Lung microvascular endothelial cell (primary cell): ENCODE measurements around the gene TFPI. TPM values are rescaled to one million over a fixed set of nuclear protein-coding genes. Genes with fewer than 3 reads are reported as not detected.
"Not testable (repeated sequence)": the region's sequence is repeated elsewhere in the genome, so short reads cannot be mapped to it uniquely, and the experiment has no call there.

Experiments
- DNase-seq, 2 donors: peaks; one replicate each; pipeline versions ENCODE4 v3.0.0 to v3.0.0-alpha.2; 2010; ENCODE audit warnings: low read depth in 2 of 2
- total RNA-seq: library from RNA; depleted of rRNA; stranded (reverse); fragments of >200 nt; gene quantifications from 2 replicates; pipeline ENCODE4 v1.2.1, GENCODE V29; 2014

TFPI gene
- total RNA-seq, 1 donor from 2014 or later = 1,922 TPM

DNA sequence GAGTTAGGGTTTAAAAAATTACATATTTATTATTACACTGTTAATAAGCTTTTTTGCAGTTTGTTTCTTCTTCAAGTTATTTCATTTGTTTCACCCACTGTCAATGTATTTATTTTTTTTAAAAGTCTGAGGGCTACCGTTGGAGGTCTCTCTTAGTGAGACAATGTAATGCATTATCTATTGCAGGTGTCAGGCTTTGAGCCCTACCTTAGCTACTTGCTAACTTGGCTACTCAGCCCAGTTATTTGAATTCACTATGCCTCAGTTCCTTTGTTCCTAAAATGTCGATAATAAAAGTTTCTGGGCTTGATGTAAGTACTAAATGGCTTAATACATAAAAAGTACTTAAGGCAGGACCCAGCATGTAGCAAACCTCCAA is 458 bp upstream of the TFPI start:
- DNase-seq = no peak

DNA sequence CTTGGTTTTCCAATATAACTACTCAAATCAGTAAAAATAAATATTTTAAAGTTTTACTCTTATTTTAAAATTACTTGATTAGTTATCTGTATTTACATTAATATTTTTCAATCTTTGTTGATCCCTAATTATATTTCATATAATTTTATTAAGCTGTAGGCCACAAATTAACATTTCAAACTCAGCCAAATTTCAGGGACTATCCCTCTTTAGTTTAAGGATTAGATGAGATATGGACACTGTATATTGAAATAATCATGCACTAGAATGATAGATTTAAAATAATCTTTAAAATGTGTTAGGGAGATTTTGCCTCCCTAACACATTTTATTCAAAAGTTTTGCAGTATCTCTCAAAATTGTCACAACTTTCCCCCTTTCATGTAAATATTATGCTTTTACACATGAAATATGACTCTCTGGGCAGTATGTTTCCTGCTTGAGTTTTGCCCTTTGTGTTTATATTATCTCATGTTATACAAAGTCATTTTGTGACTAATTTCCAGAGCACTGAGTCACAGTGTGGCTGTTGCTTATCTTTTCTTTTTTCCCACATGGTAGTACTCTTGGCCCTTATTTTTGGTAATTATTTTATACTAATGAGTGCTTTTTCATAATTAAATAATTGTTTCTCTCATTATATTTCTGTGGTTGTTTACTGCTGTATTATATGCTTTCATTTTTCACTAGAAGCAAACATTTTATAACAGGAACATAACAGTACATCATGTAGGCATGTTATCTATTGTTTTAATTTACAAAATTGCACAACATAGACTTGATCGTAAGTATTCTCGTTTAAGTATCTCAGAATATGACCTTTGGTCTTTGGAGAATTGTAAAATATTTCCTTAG is 1.2 kb downstream of the TFPI start:
- DNase-seq = peak; percentile 84 to 91

DNA sequence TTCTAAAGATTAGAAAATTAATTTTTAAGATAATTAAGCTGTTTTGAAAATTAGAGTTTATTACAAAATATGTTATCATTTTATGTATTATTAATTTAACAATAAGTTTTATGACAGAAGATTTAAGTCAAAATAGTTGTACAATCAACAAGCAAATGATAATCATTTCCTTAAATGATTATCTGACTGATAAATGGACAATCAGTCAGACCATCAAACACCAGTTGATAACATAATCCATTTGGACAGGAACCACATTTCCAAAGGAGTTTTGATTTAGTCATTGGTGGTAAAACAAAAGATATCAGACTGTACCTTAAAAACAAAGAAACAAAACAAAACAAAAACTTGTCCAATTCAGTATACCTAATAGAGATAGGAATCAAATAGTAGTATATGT is 1.9 kb downstream of the TFPI start:
- peak; percentile 43 to 45 for DNase-seq

DNA sequence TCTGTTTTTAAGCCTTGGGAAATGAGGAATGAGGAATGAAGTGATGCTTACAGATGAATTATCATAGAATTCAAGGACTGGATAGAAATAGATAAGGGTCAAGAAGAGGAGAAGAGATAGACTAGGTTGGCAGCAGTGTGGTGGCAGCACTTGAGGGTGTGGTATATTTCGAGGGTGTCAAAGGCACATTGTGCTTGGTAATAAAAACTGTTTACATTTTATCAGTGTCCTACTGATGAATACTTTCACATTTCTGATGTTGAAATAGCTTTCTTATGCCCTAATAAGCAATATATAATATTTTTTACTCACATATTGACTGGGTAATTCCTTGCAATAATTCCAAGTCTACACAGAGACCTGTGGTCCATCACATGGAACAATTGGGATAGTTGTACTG is 3.4 kb downstream of the TFPI start:
- no peak for DNase-seq

DNA sequence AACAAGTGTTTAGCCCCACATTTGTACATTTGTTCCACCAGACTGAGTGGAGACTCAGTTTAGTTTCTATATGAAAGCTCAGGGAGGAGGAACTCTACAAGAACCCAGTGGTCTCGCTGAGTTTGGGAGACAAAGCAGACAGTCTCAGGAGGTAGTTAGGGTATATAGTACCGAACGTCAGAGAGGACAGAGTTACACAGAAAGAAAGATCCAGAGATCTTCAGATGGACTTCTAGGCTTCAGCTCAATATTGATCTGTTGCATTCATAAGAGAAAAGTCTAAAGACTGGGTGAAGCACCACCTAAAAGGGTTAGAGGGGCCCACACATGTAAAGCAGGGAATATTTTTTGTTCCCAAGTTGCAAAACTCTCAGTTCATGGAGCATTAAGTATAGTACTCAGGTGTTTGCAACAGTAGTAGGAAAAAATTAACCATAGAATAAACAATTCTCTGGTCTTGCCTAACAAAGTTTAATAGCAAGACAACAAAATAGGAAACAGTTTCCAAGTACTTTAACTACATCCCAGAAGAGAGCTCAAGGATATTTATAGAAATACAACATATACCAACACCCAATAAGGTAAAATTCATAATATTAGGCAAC is 4.2 kb downstream of the TFPI start:
- peak in 1 of 2 donors; percentile 38 for DNase-seq

DNA sequence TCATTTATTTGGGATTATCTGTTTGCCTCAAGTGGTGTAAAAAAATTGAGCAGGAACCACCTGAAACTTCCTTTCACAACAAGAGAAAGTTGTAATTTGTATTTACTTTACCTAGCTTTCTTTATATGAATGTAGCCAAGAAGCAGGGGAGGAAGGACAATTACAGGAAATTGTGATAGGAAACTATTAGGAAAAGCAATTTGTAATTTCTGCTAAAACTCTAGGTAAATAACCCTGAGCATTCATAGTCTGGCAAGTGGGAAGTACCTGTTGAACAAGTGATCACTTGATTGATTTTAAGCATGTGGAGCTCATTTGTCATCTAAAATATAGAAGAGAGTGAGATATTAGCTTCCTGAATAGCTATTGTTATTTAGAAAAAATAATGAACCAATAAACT is 5.0 kb downstream of the TFPI start:
- peak; percentile 63 to 70 for DNase-seq

DNA sequence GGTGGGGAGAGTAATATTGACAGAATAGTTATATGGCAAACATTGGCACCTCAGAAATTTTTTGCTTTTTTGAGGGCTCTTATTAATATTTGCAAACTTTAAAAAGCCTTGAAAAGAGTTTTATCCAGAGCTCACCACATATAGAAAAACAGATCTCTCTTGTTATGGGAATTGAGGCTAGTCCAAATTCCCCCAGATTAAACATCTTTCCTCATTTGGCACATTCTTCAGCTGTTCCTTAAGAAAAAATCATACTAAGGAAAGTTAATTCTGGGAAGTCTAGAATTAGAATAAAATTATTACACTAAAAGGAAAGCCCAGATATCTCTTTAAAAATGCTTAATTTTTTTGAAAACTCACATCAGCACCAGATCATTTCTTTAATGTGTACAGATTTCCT is 5.6 kb downstream of the TFPI start:
- DNase-seq = no peak

DNA sequence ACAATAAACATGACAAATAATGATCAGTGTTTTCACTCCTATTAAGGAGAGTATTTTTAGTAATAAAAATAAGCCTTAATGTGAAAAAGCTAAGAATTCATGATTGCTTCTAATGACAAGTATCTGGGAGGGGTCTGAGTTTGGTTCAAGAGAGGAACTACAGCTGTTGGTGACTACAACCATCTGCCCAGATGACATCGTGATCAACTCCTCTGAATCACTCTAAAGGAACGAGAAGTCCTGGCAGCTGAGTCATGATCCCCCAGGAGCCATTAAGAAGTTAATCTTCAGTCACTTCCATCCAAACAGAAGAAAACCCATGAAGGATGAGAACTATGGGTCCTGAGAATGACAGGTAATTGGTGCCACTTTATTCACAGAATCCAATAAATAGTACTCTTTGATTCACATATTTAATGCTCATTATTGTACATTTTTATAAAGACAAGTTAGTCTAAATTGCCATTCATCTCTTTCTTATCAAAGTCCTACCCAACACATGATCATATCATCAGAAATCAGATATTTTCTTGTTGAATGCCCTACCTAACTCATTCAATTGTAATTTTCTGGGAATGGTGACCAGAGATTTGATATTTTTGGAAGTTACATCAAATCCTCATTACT is 6.8 kb downstream of the TFPI start:
- peak in 1 of 2 donors; percentile 94 for DNase-seq

DNA sequence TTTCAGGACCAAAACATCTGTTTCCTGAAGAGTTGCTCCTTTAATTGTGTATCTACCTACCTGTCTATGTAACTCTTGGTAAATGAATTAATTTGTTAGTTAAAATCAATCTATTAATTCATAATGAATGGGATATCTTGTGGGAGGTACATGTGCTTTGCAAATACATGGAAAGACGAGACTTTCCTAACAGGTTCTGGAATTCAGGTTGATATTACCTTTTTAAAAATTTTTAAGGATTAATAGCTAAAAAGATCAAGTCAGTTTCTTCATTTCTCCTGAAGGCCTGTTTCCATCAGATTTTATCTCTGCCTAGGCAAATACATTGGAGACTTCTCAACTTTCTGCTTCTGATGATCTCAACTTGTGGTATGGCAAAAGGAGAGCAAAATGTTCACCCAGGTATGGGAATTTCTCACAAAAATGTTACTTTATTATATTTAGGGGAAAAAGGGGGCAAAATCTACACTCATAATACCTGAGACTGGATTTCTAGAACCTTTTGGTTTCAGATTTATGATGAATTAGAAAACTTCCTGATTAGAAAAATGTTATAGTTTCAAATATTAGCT is 7.4 kb downstream of the TFPI start:
- DNase-seq = no peak

DNA sequence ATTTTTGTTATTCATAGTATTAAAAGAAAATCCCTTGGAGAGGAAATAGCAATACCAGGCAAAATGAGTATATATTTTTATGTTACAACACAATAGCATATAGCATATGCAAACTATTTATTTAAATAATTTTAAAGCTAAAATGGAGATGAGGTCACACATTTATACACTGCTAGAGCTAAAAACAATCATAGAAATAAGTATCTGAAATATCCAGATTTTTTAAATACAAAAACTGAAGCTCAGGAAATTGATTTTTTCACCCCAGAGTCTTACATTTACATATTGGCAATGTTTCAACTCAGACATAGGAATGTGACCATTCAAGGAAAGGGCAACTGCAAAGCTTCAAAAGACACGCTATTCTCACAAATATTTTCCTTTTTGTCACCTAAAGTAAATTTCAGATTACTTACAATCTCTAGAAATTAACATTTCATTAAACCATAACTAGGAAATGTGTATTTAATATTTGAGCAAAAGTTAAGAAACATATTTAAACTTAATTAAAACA is 8.9 kb downstream of the TFPI start:
- DNase-seq = peak; percentile 69 to 71

DNA sequence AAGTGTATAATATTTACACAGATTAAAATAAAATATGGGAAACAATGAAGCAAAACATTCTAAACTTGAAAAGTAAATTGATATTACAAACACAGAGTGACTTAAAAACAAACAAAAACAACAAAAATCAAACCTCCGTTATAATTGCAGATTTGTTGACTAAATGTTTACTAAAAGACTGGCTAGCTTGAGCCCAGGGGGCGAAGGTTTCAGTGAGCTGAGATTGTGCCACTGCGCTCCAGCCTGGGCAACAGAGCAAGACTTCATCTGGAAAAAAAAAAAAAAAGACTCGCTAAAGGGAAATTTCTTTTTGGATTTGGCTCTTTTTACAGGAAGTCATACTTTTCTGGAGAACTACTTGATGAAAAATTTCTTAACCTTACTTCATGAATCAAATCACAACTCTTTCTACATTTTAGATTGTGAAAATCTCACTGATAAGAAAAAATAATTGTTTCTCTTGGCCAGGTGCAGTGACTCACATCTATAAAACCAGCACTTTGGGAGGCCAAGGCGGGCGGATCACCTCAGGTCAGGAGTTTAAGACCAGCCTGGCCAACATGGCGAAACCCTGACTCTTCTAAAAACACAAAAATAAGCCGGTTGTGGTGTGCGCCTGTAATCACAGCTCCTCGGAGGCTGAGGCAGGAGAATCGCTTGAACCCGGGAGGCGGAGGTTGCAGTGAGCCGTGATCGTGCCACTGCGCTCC is 9.7 kb downstream of the TFPI start:
- peak in 1 of 2 donors; percentile 41 for DNase-seq

DNA sequence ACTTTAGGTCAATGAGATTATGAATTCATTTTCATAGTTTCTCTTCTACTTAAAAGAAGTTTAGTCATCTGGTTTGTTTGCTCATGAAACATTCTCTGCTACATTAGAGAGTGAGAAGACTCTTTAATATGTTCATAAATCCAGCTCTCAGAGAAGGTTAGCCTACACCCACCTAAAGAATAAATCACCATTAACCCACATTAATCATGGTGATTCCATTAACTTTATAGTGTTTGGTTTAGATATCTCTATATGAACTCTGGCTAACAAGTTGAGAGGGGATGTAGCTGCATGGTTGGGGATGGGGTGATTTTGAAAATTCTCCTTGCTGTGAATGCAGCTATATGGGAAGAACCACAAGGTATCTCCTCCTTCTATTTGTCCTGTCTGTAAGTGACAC is 10.7 kb downstream of the TFPI start:
- no peak for DNase-seq

DNA sequence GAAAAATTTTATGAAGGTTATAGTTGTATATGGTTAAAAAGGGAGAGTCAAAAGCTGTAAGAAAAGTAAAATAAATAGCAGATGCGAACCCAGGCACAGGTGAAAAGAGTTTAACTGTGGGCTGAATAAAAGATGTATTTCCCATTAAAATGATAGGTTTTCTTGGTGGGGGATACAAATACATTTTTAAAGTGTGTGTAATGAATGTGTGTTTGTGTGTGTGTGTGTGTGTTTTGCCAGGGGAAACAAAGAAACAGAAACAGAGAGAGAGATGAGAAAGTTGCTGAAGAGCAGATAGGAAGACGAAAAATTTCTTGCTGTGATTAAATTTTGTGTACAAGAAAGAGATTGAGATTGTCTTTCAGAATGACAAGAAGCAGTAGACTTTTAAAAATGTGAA is 12.1 kb downstream of the TFPI start:
- DNase-seq = peak in 1 of 2 donors; percentile 31

DNA sequence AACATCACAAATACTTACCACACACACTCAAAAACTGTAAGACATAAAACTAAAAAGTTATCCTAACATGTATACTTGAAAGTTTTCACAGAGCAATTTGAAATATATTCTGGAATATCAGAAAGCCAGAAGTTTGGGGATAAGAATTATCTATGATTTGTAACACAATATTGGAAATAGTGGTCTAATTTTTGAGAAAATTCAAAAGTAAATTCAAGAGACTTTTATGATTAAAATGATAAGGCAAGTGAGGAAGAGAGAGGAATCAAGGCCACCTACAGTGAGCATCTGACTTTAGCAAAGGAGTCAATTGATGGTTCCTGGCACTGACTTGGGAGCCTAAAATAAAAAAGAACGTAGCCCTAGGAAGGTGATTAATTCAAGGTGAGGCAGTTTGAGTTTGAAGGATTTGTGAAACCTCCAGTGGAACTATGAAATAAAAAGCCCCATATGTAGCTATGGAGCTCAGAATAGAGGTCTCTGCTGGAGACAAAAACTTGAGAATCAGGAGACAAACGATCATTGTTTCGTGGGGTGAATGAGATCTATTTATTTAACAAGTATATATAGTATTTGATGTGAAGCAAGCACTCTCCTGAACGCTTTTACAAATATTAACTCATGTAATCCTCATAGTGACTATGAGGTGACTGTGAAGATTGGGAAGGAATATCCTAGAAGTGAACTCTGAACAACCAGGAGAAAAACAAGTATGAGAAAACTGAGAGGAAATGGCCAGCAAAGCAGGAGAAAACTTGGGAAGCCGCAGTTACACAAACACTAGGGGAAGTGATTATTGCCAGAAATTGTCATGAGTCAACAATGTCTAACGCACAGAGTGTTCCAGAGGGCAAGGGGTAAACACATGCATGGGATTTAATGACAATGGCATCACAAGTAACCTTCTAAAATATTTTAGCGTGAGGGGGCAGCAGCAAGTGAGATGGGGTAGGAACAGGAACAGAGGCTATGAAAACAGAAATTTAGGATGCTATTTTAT is 12.8 kb downstream of the TFPI start:
- DNase-seq = peak; percentile 91 to 97

DNA sequence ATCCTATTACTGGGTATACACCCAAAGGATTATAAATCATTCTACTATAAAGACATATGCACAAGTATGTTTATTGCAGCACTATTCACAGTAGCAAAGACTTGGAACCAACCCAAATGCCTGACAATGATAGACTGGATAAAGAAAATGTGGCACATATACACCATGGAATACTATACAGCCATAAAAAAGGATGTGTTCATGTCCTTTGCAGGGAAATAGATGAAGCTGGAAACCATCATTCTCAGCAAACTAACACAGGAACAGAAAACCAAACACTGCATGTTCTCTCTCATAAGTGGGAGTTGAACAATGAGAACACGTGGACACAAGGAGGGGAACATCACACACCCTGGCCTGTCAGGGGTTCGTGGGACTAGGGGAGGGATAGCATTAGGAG is 16.0 kb downstream of the TFPI start:
- peak in 1 of 2 donors; percentile 1 for DNase-seq

DNA sequence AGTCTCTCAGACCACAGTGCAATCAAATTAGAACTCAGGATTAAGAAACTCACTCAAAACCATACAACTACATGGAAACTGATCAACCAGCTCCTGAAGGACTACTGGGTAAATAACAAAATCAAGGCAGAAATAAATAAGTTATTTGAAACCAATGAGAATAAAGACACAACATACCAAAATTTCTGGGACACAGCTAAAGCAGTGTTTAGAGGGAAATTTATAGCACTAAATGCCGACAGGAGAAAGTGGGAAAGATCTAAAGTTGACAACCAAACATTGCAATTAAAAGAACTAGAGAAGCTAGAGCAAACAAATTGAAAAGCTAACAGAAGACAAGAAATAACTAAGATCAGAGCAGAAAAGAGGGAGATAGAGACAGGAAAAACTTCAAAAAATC is 18.9 kb downstream of the TFPI start:
- not testable (repeated sequence) for DNase-seq

DNA sequence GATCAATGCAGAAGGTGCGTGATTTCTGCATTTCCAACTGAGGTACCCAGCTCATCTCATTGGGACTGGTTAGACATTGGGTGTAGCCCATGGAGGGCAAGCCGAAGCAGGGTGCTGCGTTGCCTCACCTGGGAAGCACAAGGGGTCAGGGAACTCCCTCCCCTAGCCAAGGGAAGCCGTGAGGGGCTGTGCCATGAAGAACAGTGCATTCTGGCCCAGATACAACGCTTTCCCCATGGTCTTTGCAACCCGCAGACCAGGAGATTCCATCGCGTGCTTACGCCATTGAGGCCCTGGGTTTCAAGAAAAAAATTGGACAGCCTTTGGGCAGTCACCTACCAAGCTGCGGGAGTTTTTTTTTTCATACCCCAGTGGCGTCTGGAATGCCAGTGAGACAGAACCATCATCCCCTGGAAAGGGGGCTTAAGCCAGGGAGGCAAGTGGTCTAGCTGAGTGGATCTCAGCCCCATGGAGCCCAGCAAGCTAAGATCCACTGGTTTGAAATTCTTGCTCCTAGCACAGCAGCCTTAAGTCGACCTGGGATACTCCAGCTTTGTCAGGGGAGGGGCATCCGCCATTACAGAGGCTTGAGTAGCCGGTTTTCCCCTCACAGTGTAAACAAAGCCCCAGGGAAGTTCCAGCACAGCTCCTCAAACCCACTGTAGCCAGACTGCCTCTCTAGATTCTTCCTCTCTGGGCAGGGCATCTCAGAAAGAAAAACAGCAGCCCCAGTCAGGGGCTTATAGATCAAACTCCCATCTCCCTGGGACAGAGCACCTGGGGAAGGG is 21.7 kb downstream of the TFPI start:
- no peak for DNase-seq

DNA sequence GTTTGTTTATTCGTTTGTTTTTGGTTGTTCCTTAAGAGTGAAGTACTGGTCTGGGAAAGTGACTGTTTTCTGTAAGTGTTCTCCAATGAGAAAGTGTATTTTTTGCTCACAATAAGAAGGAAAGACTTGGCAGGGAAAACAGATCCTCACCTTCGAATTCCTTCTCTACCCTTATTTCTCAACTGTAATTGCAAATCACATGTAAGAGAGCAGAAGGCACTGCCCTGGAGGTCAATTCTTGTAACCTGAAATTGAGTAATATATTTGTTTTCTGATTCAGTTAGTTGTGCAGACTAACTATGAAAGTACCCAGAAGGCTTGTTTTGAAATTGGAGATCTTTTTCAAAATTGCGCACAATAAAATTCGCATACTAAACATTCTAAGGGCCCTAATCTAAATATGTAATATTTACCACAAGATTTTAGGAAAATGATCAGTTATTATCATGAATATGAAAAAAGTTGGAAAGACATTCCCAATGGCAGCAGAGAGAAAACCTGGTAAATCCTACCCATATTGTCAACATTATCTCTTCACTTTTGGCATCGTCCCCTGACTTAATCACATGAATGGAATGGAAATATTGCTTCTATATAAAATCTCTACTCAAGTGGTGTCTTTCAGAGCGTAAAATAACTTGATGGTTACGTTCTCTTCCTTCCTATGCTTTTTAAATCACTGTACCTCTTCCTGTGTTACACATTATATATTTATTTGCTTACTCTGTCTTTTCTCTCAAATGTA is 24.1 kb downstream of the TFPI start:
- DNase-seq = peak in 1 of 2 donors; percentile 34
